HepG2 (cell line): ENCODE data around the gene FRMD3. TPM values are rescaled to one million over a fixed set of nuclear protein-coding genes. Genes with fewer than 3 reads are reported as not detected.

Experiments used
- ATAC-seq: fragments of 200-7000 bp; cut with Tn5 transposase; 3 replicates; pipeline ENCODE4 v1.9.1; 2020; ENCODE audit warnings: mild to moderate bottlenecking, moderate library complexity
- BruUV-seq: library from RNA; stranded (reverse); fragments of 400-500 nt; replicated peaks from 2 replicates; lab custom pipeline; 2021; lab: Mats Ljungman, UMichigan
- CTCF ChIA-PET: fragments of 300-600 bp; formaldehyde crosslinking; extraction: SDS; loops from one replicate; lab custom pipeline; 2021; ENCODE audit warnings: low total read pairs, inconsistent platforms, low intra/inter-chr PET ratio; lab: Yijun Ruan, JAX
- POLR2A ChIA-PET: fragments of 350-600 bp; sonication (Branson Sonifier 250); formaldehyde crosslinking; loops from one replicate; lab custom pipeline; 2020; ENCODE audit warnings: antibody characterized with exemption, inconsistent platforms; lab: Yijun Ruan, JAX
- DNase-seq: peaks from one replicate; pipeline ENCODE4 v3.0.0-alpha.2; 2015; ENCODE audit warnings: low spot score
- FAIRE-seq: peaks from 3 replicates; lab custom pipeline; 2011; peaks lifted over from hg19 to GRCh38; lab: Jason Lieb, UNC
- H2AFZ ChIP-seq: one replicate; pipeline ENCODE4 v1.6.1; 2011; ENCODE audit warnings: low read length, inconsistent platforms
- H3K27ac ChIP-seq: fragments of 300-600 bp; 3 replicates; pipeline ENCODE4 v1.8.0; 2011; ENCODE audit warnings: mixed run types, mild to moderate bottlenecking, mixed read lengths, low read length, inconsistent platforms; ENCODE audit not compliant: insufficient read depth; ENCODE audit errors: extremely low read length
- H3K27me3 ChIP-seq, 2 experiments: fragments of 200-600 bp in 1 of 2; 2 replicates in 1 of 2; 3 replicates in 1 of 2; pipeline versions ENCODE4 v1.6.0 to v1.8.0; 2011; ENCODE audit warnings: low read length in 2 of 2, mild to moderate bottlenecking in 2 of 2, moderate library complexity in 2 of 2, inconsistent platforms in 1 of 2; ENCODE audit not compliant: insufficient read depth in 2 of 2, control insufficient read depth in 1 of 2
- H3K36me3 ChIP-seq, 2 experiments: fragments of 200-600 bp in 1 of 2; replicated peaks in 1 of 2; 2 replicates in 1 of 2; 3 replicates in 1 of 2; pipeline versions ENCODE4 v1.5.1 to v1.8.0; 2011; ENCODE audit warnings: low read length in 2 of 2, inconsistent platforms in 1 of 2; ENCODE audit not compliant: insufficient read depth in 2 of 2, control insufficient read depth in 1 of 2
- H3K4me1 ChIP-seq: 2 replicates; pipeline ENCODE4 v1.5.1; 2012; ENCODE audit warnings: low read length, inconsistent platforms; ENCODE audit not compliant: insufficient read depth
- H3K4me2 ChIP-seq: 2 replicates; pipeline ENCODE4 v1.6.0; 2011; ENCODE audit warnings: low read depth, low read length, inconsistent platforms
- H3K4me3 ChIP-seq, 3 experiments: fragments of 200-600 bp in 1 of 3; sonication (generic), shearing (Covaris generic) in 1 of 3; replicated peaks in 1 of 3; 2 replicates each; pipeline ENCODE4 v1.5.1; 2011 to 2016; ENCODE audit warnings: low read length in 3 of 3, inconsistent platforms in 2 of 3, low read depth in 2 of 3, mild to moderate bottlenecking in 2 of 3, control low read depth in 1 of 3, mixed read lengths in 1 of 3; ENCODE audit not compliant: insufficient read depth in 1 of 3
- H3K79me2 ChIP-seq: one replicate; pipeline ENCODE4 v1.6.1; 2011; ENCODE audit warnings: low read length, inconsistent platforms; ENCODE audit not compliant: insufficient read depth
- H3K9ac ChIP-seq: 2 replicates; pipeline ENCODE4 v1.6.0; 2011; ENCODE audit warnings: mild to moderate bottlenecking, low read depth, low read length, inconsistent platforms; ENCODE audit not compliant: insufficient read depth
- H3K9me3 ChIP-seq: 2 replicates; pipeline ENCODE4 v1.5.1; 2012; ENCODE audit warnings: mild to moderate bottlenecking, low read length
- H4K20me1 ChIP-seq: 2 replicates; pipeline ENCODE4 v1.6.0; 2011; ENCODE audit warnings: inconsistent platforms, mild to moderate bottlenecking, low read length, moderate library complexity; ENCODE audit not compliant: insufficient read depth
- SAP130 ChIP-seq: IDR thresholded peaks from 2 replicates; pipeline ENCODE4 v1.6.1; 2016; ENCODE audit warnings: low read depth
- SMAD3 ChIP-seq: sonication (generic); formaldehyde crosslinking; IDR thresholded peaks from 2 replicates; pipeline ENCODE4 v1.4.0; 2020; ENCODE audit warnings: missing genetic modification reagents
- ZNF253 ChIP-seq: sonication (generic); formaldehyde crosslinking; IDR thresholded peaks from 2 replicates; pipeline ENCODE4 v1.8.0; 2022; ENCODE audit warnings: mild to moderate bottlenecking, missing genetic modification reagents, borderline replicate concordance
- WGBS: methylation state at CpG from one replicate; pipeline ENCODE4 v1.1.6; 2017; ENCODE audit warnings: low lambda C conversion rate; 5-methylcytosine and 5-hydroxymethylcytosine counted together
- in situ Hi-C: cut with HindIII; loops from 2 replicates; pipeline ENCODE4 v1.10.0; 2017; ENCODE audit warnings: low pct_unique_long_range_greater_than_20kb; ENCODE audit not compliant: extremely low pct_ligation_motif_present
- intact Hi-C: fragments of 100-400 bp; cut with micrococcal nuclease; formaldehyde crosslinking; loops from one replicate; pipeline ENCODE4 v1.10.0; 2022; ENCODE audit not compliant: unreplicated experiment
- polyA plus RNA-seq, 8 experiments: library from polyadenylated mRNA; depleted of rRNA in 3 of 8; stranded (reverse) in 7 of 8; unstranded in 1 of 8; fragments of >200 nt; fragmentation: Illumina TruSeq in 4 of 8; extraction: Trizol in 4 of 8; gene quantifications; 2 replicates each; pipeline versions ENCODE4 v1.2.1 to v1.2.3, GENCODE V29; 2011 to 2016; ENCODE audit warnings: low read depth in 4 of 8, missing spikeins in 1 of 8, mixed read lengths in 1 of 8; ENCODE audit not compliant: insufficient read depth in 1 of 8
- total RNA-seq, 5 experiments: library from RNA; depleted of rRNA; stranded (reverse); fragments of >200 nt; fragmentation: Illumina TruSeq; extraction: Trizol; gene quantifications; 2 replicates each; pipeline ENCODE4 v1.2.3, GENCODE V29; 2016; ENCODE audit warnings: low read depth in 1 of 5
- TF ChIP-seq, protein P1 (sequence below): IDR thresholded peaks from 2 replicates; pipeline ENCODE4 v1.6.1; 2012; ENCODE audit warnings: low read length, improper control_type of control experiment
- TF ChIP-seq, protein P2 (sequence below): sonication (generic); formaldehyde crosslinking; IDR thresholded peaks from 2 replicates; pipeline ENCODE4 v1.4.0; 2020; ENCODE audit warnings: missing genetic modification reagents

FRMD3 gene
- total and polyA plus RNA-seq, 2 of the 13 experiments (the other 11 are each of a cell fraction or from before 2014, with no cell fraction given) = 3.2 to 7.7 TPM

DNA sequence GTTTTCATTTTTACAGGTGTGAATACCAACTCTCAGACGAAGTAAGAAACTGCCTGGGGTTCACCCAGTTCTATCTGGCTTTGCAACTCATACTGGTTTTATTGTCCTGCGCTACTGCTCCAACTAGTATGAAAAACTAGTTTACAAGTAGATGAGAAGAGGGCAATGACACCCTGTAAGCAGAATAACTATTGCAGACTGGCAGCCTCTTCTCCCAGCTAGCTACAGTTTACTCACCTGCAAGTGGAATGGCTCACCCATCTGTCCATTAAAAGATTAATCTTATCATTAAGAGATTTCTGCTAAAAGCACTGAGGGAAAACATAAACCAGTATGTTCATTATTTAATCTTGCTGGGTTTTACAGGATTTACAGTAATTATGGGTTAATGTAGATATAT is 113.4 kb downstream of the FRMD3 start:
- BruUV-seq = no TSS peak
- H3K9ac ChIP-seq = peak overlapping the region; percentile 61; the same call in 1 of the 2 replicates
- intact Hi-C loops = loop anchor here (1.0 to 5.0 kb wide), 3 partner anchors 38 to 112 kb away; partner anchors contain the start of gene FRMD3
- no peak overlapping the region for H3K4me3 ChIP-seq
- peaks cover 69% of the 10 kb centered on the region for H3K4me1 ChIP-seq
- H3K9me3 ChIP-seq = no peaks in the 10 kb centered on the region
- no peak for DNase-seq
- ATAC-seq = no peak
- WGBS = 87% methylated on average over 2 of the region's 2 CpGs
- H2AFZ ChIP-seq = no peak overlapping the region
- H3K79me2 ChIP-seq = peaks cover 2% of the 10 kb centered on the region
- ChIA-PET POLR2A (interaction anchor here (0.9 to 1.7 kb wide), 6 partner anchors 8 to 199 kb away, joined by 3 to 12 read pairs (median 4); no protein-coding TSS in a partner anchor), CTCF (no interaction called here)
- H3K27me3 ChIP-seq = no peaks in the 10 kb centered on the region
- H3K4me2 ChIP-seq = peak overlapping the region; percentile 68
- no peaks in the 10 kb centered on the region for H4K20me1 ChIP-seq
- in situ Hi-C loops = no loop called here
- peak overlapping the region; percentile 87 for H3K27ac ChIP-seq
- TF ChIP-seq, protein P1, sequence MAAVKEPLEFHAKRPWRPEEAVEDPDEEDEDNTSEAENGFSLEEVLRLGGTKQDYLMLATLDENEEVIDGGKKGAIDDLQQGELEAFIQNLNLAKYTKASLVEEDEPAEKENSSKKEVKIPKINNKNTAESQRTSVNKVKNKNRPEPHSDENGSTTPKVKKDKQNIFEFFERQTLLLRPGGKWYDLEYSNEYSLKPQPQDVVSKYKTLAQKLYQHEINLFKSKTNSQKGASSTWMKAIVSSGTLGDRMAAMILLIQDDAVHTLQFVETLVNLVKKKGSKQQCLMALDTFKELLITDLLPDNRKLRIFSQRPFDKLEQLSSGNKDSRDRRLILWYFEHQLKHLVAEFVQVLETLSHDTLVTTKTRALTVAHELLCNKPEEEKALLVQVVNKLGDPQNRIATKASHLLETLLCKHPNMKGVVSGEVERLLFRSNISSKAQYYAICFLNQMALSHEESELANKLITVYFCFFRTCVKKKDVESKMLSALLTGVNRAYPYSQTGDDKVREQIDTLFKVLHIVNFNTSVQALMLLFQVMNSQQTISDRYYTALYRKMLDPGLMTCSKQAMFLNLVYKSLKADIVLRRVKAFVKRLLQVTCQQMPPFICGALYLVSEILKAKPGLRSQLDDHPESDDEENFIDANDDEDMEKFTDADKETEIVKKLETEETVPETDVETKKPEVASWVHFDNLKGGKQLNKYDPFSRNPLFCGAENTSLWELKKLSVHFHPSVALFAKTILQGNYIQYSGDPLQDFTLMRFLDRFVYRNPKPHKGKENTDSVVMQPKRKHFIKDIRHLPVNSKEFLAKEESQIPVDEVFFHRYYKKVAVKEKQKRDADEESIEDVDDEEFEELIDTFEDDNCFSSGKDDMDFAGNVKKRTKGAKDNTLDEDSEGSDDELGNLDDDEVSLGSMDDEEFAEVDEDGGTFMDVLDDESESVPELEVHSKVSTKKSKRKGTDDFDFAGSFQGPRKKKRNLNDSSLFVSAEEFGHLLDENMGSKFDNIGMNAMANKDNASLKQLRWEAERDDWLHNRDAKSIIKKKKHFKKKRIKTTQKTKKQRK = no peak
- TF ChIP-seq ZNF253 (CRISPR knock-in tag) = no peak
- no peak for TF ChIP-seq SMAD3 (CRISPR knock-in tag)
- 0 out of 2 replicates have a peak, but pooled peaks have one; percentile 1 for TF ChIP-seq SAP130 (CRISPR knock-in tag)
- TF ChIP-seq, protein P2, sequence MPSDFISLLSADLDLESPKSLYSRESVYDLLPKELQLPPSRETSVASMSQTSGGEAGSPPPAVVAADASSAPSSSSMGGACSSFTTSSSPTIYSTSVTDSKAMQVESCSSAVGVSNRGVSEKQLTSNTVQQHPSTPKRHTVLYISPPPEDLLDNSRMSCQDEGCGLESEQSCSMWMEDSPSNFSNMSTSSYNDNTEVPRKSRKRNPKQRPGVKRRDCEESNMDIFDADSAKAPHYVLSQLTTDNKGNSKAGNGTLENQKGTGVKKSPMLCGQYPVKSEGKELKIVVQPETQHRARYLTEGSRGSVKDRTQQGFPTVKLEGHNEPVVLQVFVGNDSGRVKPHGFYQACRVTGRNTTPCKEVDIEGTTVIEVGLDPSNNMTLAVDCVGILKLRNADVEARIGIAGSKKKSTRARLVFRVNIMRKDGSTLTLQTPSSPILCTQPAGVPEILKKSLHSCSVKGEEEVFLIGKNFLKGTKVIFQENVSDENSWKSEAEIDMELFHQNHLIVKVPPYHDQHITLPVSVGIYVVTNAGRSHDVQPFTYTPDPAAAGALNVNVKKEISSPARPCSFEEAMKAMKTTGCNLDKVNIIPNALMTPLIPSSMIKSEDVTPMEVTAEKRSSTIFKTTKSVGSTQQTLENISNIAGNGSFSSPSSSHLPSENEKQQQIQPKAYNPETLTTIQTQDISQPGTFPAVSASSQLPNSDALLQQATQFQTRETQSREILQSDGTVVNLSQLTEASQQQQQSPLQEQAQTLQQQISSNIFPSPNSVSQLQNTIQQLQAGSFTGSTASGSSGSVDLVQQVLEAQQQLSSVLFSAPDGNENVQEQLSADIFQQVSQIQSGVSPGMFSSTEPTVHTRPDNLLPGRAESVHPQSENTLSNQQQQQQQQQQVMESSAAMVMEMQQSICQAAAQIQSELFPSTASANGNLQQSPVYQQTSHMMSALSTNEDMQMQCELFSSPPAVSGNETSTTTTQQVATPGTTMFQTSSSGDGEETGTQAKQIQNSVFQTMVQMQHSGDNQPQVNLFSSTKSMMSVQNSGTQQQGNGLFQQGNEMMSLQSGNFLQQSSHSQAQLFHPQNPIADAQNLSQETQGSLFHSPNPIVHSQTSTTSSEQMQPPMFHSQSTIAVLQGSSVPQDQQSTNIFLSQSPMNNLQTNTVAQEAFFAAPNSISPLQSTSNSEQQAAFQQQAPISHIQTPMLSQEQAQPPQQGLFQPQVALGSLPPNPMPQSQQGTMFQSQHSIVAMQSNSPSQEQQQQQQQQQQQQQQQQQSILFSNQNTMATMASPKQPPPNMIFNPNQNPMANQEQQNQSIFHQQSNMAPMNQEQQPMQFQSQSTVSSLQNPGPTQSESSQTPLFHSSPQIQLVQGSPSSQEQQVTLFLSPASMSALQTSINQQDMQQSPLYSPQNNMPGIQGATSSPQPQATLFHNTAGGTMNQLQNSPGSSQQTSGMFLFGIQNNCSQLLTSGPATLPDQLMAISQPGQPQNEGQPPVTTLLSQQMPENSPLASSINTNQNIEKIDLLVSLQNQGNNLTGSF (CRISPR knock-in tag) = no peak
- no peak for FAIRE-seq
- no peaks in the 10 kb centered on the region for H3K36me3 ChIP-seq
